GM18526 (cell line): ENCODE data around the gene WSCD2.

Experiments
- POLR2A ChIP-seq: IDR thresholded peaks from 3 replicates; pipeline ENCODE4 v1.6.1; 2011; ENCODE audit not compliant: insufficient read length; ENCODE audit errors: extremely low read depth

The WSCD2 gene

GRCh38 chr12:108102363-108102762 is 26.7 kb upstream of the WSCD2 start:
- TF ChIP-seq POLR2A = no peak

GRCh38 chr12:108103087-108103486 is 26.0 kb upstream of the WSCD2 start:
- no peak for TF ChIP-seq POLR2A

GRCh38 chr12:108103517-108103916 is 25.6 kb upstream of the WSCD2 start:
- no peak for TF ChIP-seq POLR2A

GRCh38 chr12:108104657-108105056 is 24.4 kb upstream of the WSCD2 start:
- no peak for TF ChIP-seq POLR2A

GRCh38 chr12:108106599-108106998 is 22.5 kb upstream of the WSCD2 start:
- no peak for TF ChIP-seq POLR2A

- no peak for TF ChIP-seq POLR2A
Observed at GRCh38 chr12:108107293-108107692, 21.8 kb upstream of the WSCD2 start.

- no peak for TF ChIP-seq POLR2A
Observed at GRCh38 chr12:108109504-108109903, 19.6 kb upstream of the WSCD2 start.

- no peak for TF ChIP-seq POLR2A
Observed at GRCh38 chr12:108109954-108110353, 19.1 kb upstream of the WSCD2 start.

GRCh38 chr12:108110844-108111243 is 18.2 kb upstream of the WSCD2 start:
- TF ChIP-seq POLR2A = no peak

GRCh38 chr12:108112832-108113556 is 16.1 kb upstream of the WSCD2 start:
- TF ChIP-seq POLR2A = no peak

GRCh38 chr12:108115123-108116121 is 13.7 kb upstream of the WSCD2 start:
- no peak for TF ChIP-seq POLR2A

GRCh38 chr12:108116254-108116653 is 12.8 kb upstream of the WSCD2 start:
- no peak for TF ChIP-seq POLR2A

- no peak for TF ChIP-seq POLR2A
Observed at GRCh38 chr12:108116699-108117098, 12.4 kb upstream of the WSCD2 start.

GRCh38 chr12:108117163-108117849 is 11.8 kb upstream of the WSCD2 start:
- TF ChIP-seq POLR2A = no peak

- TF ChIP-seq POLR2A = no peak
Observed at GRCh38 chr12:108117902-108118301, 11.2 kb upstream of the WSCD2 start.

GRCh38 chr12:108119126-108119973 is 9.7 kb upstream of the WSCD2 start:
- TF ChIP-seq POLR2A = no peak
